ENCODE measurements around the gene MAPK14.

The MAPK14 gene

GRCh38 chr6:36094238-36094637 is 66.6 kb downstream of the MAPK14 start:
- no peaks in the 10 kb centered on the region for H3K9me3 ChIP-seq (ENCODE audit: control insufficient read depth in 5 of 5, low read length in 5 of 5)
- peak overlapping the region in 4 of 5 donors; percentile 14 to 60 (median 28) for H3K9ac ChIP-seq (ENCODE audit: low read length in 5 of 5)
- peak overlapping the region; percentile 15 for H3K27ac ChIP-seq (ENCODE audit: low read depth, low read length)
- no peak overlapping the region for H3K4me3 ChIP-seq (ENCODE audit: low read depth in 1 of 5, low read length in 5 of 5)
- H3K4me1 ChIP-seq (ENCODE audit: control insufficient read depth in 5 of 5, insufficient read depth in 5 of 5, low read length in 5 of 5): peaks cover 0 to 13% (median 12%) of the 10 kb centered on the region in 5 donors
- no peaks in the 10 kb centered on the region for H3K27me3 ChIP-seq (ENCODE audit: control insufficient read depth in 5 of 5, insufficient read depth in 4 of 5, low read length in 5 of 5)
- peaks cover 15 to 34% (median 17%) of the 10 kb centered on the region in 5 donors for H3K36me3 ChIP-seq (ENCODE audit: control insufficient read depth in 5 of 5, insufficient read depth in 5 of 5, low read length in 5 of 5)

GRCh38 chr6:36094753-36095496 is 67.3 kb downstream of the MAPK14 start:
- Histone ChIP-seq H3K27me3 (ENCODE audit: control insufficient read depth in 5 of 5, insufficient read depth in 4 of 5, low read length in 5 of 5) (no peaks in the 10 kb centered on the region), H3K9me3 (ENCODE audit: control insufficient read depth in 5 of 5, low read length in 5 of 5) (no peaks in the 10 kb centered on the region), H3K9ac (ENCODE audit: low read length in 5 of 5) (peak overlapping the region in 4 of 5 donors; percentile 26 to 63 (median 46)), H3K36me3 (ENCODE audit: control insufficient read depth in 5 of 5, insufficient read depth in 5 of 5, low read length in 5 of 5) (peaks cover 15 to 34% (median 17%) of the 10 kb centered on the region in 5 donors), H3K4me3 (ENCODE audit: low read depth in 1 of 5, low read length in 5 of 5) (no peak overlapping the region), H3K4me1 (ENCODE audit: control insufficient read depth in 5 of 5, insufficient read depth in 5 of 5, low read length in 5 of 5) (peaks cover 0 to 13% (median 12%) of the 10 kb centered on the region in 5 donors), H3K27ac (ENCODE audit: low read depth, low read length) (peak overlapping the region; percentile 15)

GRCh38 chr6:36095497-36096391 is 68.1 kb downstream of the MAPK14 start:
- Histone ChIP-seq H3K9ac (ENCODE audit: low read length in 5 of 5) (peak overlapping the region in 1 of 5 donors; percentile 63), H3K27ac (ENCODE audit: low read depth, low read length) (peak overlapping the region; percentile 15)

GRCh38 chr6:36098253-36098919 is 70.8 kb downstream of the MAPK14 start:
- Histone ChIP-seq H3K36me3 (ENCODE audit: control insufficient read depth in 5 of 5, insufficient read depth in 5 of 5, low read length in 5 of 5) (peaks cover 12 to 33% (median 20%) of the 10 kb centered on the region in 5 donors), H3K27me3 (ENCODE audit: control insufficient read depth in 5 of 5, insufficient read depth in 4 of 5, low read length in 5 of 5) (no peaks in the 10 kb centered on the region), H3K9ac (ENCODE audit: low read length in 5 of 5) (peak overlapping the region in 1 of 5 donors; percentile 27), H3K4me1 (ENCODE audit: control insufficient read depth in 5 of 5, insufficient read depth in 5 of 5, low read length in 5 of 5) (peaks cover 0 to 13% (median 12%) of the 10 kb centered on the region in 5 donors), H3K9me3 (ENCODE audit: control insufficient read depth in 5 of 5, low read length in 5 of 5) (no peaks in the 10 kb centered on the region), H3K4me3 (ENCODE audit: low read depth in 1 of 5, low read length in 5 of 5) (no peak overlapping the region), H3K27ac (ENCODE audit: low read depth, low read length) (no peak overlapping the region)

More at GRCh38 chr6:36095497-36096391, 68.1 kb downstream of the MAPK14 start:
- no peaks in the 10 kb centered on the region for H3K9me3 ChIP-seq (ENCODE audit: control insufficient read depth in 5 of 5, low read length in 5 of 5)
- peaks cover 0 to 13% (median 12%) of the 10 kb centered on the region in 5 donors for H3K4me1 ChIP-seq (ENCODE audit: control insufficient read depth in 5 of 5, insufficient read depth in 5 of 5, low read length in 5 of 5)
- H3K27me3 ChIP-seq (ENCODE audit: control insufficient read depth in 5 of 5, insufficient read depth in 4 of 5, low read length in 5 of 5): no peaks in the 10 kb centered on the region
- no peak overlapping the region for H3K4me3 ChIP-seq (ENCODE audit: low read depth in 1 of 5, low read length in 5 of 5)
- H3K36me3 ChIP-seq (ENCODE audit: control insufficient read depth in 5 of 5, insufficient read depth in 5 of 5, low read length in 5 of 5): peaks cover 15 to 34% (median 20%) of the 10 kb centered on the region in 5 donors

- peaks cover 0 to 13% (median 12%) of the 10 kb centered on the region in 5 donors for H3K4me1 ChIP-seq (ENCODE audit: control insufficient read depth in 5 of 5, insufficient read depth in 5 of 5, low read length in 5 of 5)
- no peaks in the 10 kb centered on the region for H3K27me3 ChIP-seq (ENCODE audit: control insufficient read depth in 5 of 5, insufficient read depth in 4 of 5, low read length in 5 of 5)
- H3K9ac ChIP-seq (ENCODE audit: low read length in 5 of 5): peak overlapping the region in 1 of 5 donors; percentile 27
- peaks cover 16 to 40% (median 27%) of the 10 kb centered on the region in 5 donors for H3K36me3 ChIP-seq (ENCODE audit: control insufficient read depth in 5 of 5, insufficient read depth in 5 of 5, low read length in 5 of 5)
- no peaks in the 10 kb centered on the region for H3K9me3 ChIP-seq (ENCODE audit: control insufficient read depth in 5 of 5, low read length in 5 of 5)
- no peak overlapping the region for H3K4me3 ChIP-seq (ENCODE audit: low read depth in 1 of 5, low read length in 5 of 5)
- H3K27ac ChIP-seq (ENCODE audit: low read depth, low read length): no peak overlapping the region
Measured at GRCh38 chr6:36098920-36099647, 71.5 kb downstream of the MAPK14 start.

GRCh38 chr6:36099869-36100483 is 72.4 kb downstream of the MAPK14 start:
- H3K27ac ChIP-seq (ENCODE audit: low read depth, low read length): no peak overlapping the region
- no peaks in the 10 kb centered on the region for H3K27me3 ChIP-seq (ENCODE audit: control insufficient read depth in 5 of 5, insufficient read depth in 4 of 5, low read length in 5 of 5)
- H3K4me3 ChIP-seq (ENCODE audit: low read depth in 1 of 5, low read length in 5 of 5): no peak overlapping the region
- peaks cover 0 to 10% (median 7%) of the 10 kb centered on the region in 5 donors for H3K4me1 ChIP-seq (ENCODE audit: control insufficient read depth in 5 of 5, insufficient read depth in 5 of 5, low read length in 5 of 5)
- H3K9me3 ChIP-seq (ENCODE audit: control insufficient read depth in 5 of 5, low read length in 5 of 5): no peaks in the 10 kb centered on the region
- H3K9ac ChIP-seq (ENCODE audit: low read length in 5 of 5): no peak overlapping the region
- H3K36me3 ChIP-seq (ENCODE audit: control insufficient read depth in 5 of 5, insufficient read depth in 5 of 5, low read length in 5 of 5): peaks cover 16 to 47% (median 35%) of the 10 kb centered on the region in 5 donors

GRCh38 chr6:36101691-36102090 is 74.1 kb downstream of the MAPK14 start:
- Histone ChIP-seq H3K27ac (ENCODE audit: low read depth, low read length) (no peak overlapping the region), H3K4me3 (ENCODE audit: low read depth in 1 of 5, low read length in 5 of 5) (no peak overlapping the region), H3K9ac (ENCODE audit: low read length in 5 of 5) (no peak overlapping the region), H3K36me3 (ENCODE audit: control insufficient read depth in 5 of 5, insufficient read depth in 5 of 5, low read length in 5 of 5) (peaks cover 22 to 46% (median 37%) of the 10 kb centered on the region in 5 donors), H3K27me3 (ENCODE audit: control insufficient read depth in 5 of 5, insufficient read depth in 4 of 5, low read length in 5 of 5) (no peaks in the 10 kb centered on the region), H3K9me3 (ENCODE audit: control insufficient read depth in 5 of 5, low read length in 5 of 5) (no peaks in the 10 kb centered on the region), H3K4me1 (ENCODE audit: control insufficient read depth in 5 of 5, insufficient read depth in 5 of 5, low read length in 5 of 5) (peaks cover 0 to 7% (median 3%) of the 10 kb centered on the region in 5 donors)

- peaks cover 21 to 45% (median 38%) of the 10 kb centered on the region in 5 donors for H3K36me3 ChIP-seq (ENCODE audit: control insufficient read depth in 5 of 5, insufficient read depth in 5 of 5, low read length in 5 of 5)
Measured at GRCh38 chr6:36102853-36103252, 75.2 kb downstream of the MAPK14 start.

GRCh38 chr6:36104836-36105235 is 77.2 kb downstream of the MAPK14 start:
- no peak overlapping the region for H3K27ac ChIP-seq (ENCODE audit: low read depth, low read length)
- no peaks in the 10 kb centered on the region for H3K27me3 ChIP-seq (ENCODE audit: control insufficient read depth in 5 of 5, insufficient read depth in 4 of 5, low read length in 5 of 5)
- H3K9me3 ChIP-seq (ENCODE audit: control insufficient read depth in 5 of 5, low read length in 5 of 5): no peaks in the 10 kb centered on the region
- no peak overlapping the region for H3K9ac ChIP-seq (ENCODE audit: low read length in 5 of 5)
- peaks cover 33 to 64% (median 54%) of the 10 kb centered on the region in 5 donors for H3K36me3 ChIP-seq (ENCODE audit: control insufficient read depth in 5 of 5, insufficient read depth in 5 of 5, low read length in 5 of 5)
- no peak overlapping the region for H3K4me3 ChIP-seq (ENCODE audit: low read depth in 1 of 5, low read length in 5 of 5)
- H3K4me1 ChIP-seq (ENCODE audit: control insufficient read depth in 5 of 5, insufficient read depth in 5 of 5, low read length in 5 of 5): peaks cover 0 to 3% (median 0%) of the 10 kb centered on the region in 5 donors

More at GRCh38 chr6:36102853-36103252, 75.2 kb downstream of the MAPK14 start:
- H3K4me3 ChIP-seq (ENCODE audit: low read depth in 1 of 5, low read length in 5 of 5): no peak overlapping the region
- no peaks in the 10 kb centered on the region for H3K9me3 ChIP-seq (ENCODE audit: control insufficient read depth in 5 of 5, low read length in 5 of 5)
- no peak overlapping the region for H3K9ac ChIP-seq (ENCODE audit: low read length in 5 of 5)
- H3K27me3 ChIP-seq (ENCODE audit: control insufficient read depth in 5 of 5, insufficient read depth in 4 of 5, low read length in 5 of 5): no peaks in the 10 kb centered on the region
- no peak overlapping the region for H3K27ac ChIP-seq (ENCODE audit: low read depth, low read length)
- H3K4me1 ChIP-seq (ENCODE audit: control insufficient read depth in 5 of 5, insufficient read depth in 5 of 5, low read length in 5 of 5): peaks cover 0 to 7% (median 3%) of the 10 kb centered on the region in 5 donors
